HG02981 (cell line): Measurements from ENCODE around the gene OR2AK2.

Experiments
- ATAC-seq: cut with Tn5 transposase; IDR thresholded peaks from one replicate; pipeline ENCODE4 v1.9.1; 2021; ENCODE audit warnings: mild to moderate bottlenecking, moderate library complexity; ENCODE audit not compliant: unreplicated experiment

Gene OR2AK2, protein sequence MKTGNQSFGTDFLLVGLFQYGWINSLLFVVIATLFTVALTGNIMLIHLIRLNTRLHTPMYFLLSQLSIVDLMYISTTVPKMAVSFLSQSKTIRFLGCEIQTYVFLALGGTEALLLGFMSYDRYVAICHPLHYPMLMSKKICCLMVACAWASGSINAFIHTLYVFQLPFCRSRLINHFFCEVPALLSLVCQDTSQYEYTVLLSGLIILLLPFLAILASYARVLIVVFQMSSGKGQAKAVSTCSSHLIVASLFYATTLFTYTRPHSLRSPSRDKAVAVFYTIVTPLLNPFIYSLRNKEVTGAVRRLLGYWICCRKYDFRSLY

DNA sequence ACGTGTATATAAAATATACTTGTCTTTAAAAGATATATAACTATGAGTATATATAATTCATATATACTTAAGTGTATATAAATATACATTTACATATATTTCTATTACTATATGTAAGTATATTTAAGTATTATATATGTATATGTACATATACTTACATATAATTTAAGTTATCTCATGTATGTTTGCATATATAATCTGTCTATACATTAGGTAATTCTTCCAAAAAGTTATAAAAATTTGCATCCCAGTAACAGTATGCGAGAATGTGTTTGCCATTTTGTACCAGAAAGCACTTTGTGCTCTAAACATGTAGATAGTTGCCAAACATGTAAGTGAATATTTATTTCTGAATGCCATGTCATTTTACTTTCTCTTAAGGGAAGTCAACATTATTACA, at the start of gene OR2AK2:
Gene OR2AK2, plus strand, starts transcription at position 301 of the 400 bp plus-strand sequence. CDS start 144 bp downstream, outside the sequence.
- ATAC-seq, result no peak

DNA sequence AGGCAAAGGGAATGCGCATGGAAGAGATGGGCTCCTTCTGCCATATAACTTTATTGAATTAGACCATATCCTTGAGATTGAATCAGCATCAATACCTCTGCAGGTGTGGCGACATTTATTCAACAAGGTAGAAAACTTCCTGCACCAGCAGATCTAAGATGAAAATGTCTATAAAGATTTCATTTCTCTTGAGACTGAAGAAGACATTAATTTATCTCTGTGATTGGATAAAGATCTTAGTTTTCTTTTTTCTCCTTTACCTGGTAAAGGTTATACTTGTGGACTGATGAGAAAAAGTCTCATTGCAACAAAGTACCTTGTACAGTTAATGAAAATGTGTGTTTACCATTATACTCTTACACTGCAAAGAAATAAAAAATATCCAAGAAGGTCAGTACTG, 45.1 kb upstream of the OR2AK2 start, which contains the start of gene OR2T8:
Gene OR2T8, plus strand, starts transcription at position 301 of the 400 bp plus-strand sequence. CDS start 766 bp downstream, outside the sequence.
- ATAC-seq, result no peak

GRCh38 chr1:247923941-247924340, 41.1 kb upstream of the OR2AK2 start:
- ATAC-seq, result no peak

- ATAC-seq, result no peak
These were observed 40.2 kb upstream of the OR2AK2 start, which contains the start of gene OR2AJ1 for GRCh38 chr1:247924868-247925267. Gene OR2AJ1, plus strand, starts transcription at chr1:247924889. Its CDS starts 8,880 bp downstream, at chr1:247933769.

GRCh38 chr1:247933989-247934388, 31.0 kb upstream of the OR2AK2 start:
- ATAC-seq, result no peak

GRCh38 chr1:247935781-247936180, 29.3 kb upstream of the OR2AK2 start:
- ATAC-seq, result no peak

GRCh38 chr1:247936415-247936814, 28.6 kb upstream of the OR2AK2 start:
- no peak for ATAC-seq

DNA sequence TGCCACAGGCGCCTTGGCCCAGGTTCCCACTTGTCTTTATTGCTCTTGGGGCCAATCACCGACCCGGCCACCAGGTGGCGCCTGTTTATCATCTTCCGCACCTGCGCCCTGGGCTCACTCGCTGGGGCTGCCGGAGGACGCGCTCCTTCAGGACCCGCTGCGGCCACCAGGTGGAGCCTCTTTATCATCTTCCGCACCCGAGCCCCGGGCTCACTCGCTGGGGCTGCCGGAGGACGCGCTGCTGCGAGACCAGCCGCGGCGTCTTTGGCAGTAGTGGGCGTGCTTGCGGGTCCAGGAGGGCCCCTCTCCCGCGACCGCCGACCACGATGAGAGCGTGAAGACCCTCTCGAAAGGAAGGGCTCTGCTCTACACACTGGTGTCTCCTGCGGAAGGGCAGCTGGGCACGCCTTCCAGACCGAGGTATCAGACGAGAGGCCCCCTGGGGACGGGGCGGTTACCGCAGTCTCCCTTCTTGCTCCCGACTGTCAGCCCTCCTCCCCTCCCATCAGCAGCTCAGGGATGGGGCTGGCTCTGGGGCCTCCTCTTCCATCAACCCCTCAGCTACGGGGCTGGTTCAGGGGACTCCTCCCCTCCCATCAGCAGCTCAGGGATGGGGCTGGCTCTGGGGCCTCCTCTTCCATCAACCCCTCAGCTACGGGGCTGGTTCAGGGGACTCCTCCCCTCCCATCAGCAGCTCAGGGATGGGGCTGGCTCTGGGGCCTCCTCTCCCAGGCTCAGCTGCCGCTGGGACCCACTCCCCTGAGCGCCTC, 27.9 kb upstream of the OR2AK2 start:
- peak; percentile 100 for ATAC-seq

DNA sequence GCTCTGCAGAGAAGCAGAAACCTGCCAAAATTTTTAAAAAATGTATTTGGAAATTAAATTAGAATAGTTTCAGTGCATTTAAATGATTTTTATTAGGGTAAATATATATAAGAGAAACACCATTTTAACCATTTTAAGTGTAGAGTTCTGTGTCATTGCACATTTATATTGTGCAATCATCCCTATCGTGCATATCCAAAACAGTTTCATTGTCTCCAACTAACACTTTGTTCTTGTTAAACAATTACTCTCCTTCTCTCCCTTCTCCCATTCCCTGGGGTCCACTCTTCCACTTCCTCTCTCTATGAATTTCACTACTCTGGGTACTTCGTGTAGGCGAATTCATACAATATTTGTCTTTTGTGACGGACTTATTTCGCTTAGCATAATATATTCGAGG, 22.4 kb upstream of the OR2AK2 start:
- no peak for ATAC-seq

DNA sequence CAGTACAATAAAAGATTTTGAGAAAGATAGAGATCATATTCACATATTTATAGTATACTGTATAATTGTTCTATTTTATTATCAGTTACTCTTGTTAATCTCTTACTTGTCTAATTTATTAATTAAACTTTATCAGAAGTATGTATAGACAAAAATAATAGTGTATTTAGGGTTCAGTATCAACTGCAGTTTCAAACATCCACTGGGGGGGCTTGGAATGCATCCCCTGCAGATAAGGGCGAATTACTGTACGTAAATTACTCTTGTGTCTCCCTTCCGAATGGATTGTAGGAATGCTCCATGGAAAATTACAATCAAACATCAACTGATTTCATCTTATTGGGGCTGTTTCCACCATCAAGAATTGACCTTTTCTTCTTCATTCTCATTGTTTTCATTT, 16.5 kb upstream of the OR2AK2 start, which contains the start of gene OR2L8:
Gene OR2L8, plus strand, starts transcription at position 301 of the 400 bp plus-strand sequence. Its CDS starts 0 bp downstream, at position 301.
- no peak for ATAC-seq

DNA sequence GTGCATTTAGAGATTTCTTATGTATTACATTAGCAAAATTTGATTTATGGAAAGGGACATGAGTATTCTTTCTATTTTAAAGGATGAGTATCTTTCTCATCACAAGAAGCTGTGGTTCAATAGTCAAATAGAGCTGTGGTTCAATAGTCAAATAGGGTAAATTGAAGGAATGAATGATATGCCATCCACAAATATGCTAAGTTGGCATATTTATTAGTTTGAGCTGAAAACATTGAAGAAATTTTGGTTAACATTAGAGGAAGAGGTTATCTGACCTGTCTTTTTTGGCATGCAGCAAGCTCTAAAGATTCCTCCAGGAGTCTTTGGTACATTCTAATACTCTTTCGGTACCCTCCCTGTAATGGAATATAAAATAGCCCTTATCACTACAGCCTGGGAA, 11.6 kb upstream of the OR2AK2 start:
- ATAC-seq, result no peak

GRCh38 chr1:247961791-247962190, 3.2 kb upstream of the OR2AK2 start:
- no peak for ATAC-seq

- no peak for ATAC-seq
These were observed 2.0 kb upstream of the OR2AK2 start for GRCh38 chr1:247962911-247963588.

GRCh38 chr1:247966532-247967204, 1.6 kb downstream of the OR2AK2 start:
- peak; percentile 73 for ATAC-seq

DNA sequence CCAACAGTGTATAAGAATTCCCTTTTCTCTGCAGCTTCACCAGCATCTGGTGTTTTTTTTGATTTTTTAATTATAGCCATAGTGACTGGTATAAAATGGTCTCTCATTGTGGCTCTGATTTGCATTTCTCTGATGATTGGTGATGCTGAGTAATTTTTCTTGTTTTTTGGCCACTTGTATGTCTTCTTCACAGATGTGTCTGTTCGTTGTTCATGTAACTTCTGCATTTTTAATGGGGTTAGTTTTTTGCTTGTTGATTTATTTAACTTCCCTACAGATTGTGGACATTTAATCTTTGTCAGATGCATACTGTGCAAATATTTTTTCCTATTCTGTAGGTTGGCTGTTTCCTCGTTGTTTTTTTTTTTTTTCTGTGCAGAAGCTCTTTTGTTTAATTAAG, 28.0 kb downstream of the OR2AK2 start:
- ATAC-seq, result no peak

GRCh38 chr1:247998811-247999210, 33.8 kb downstream of the OR2AK2 start:
- ATAC-seq, result no peak

DNA sequence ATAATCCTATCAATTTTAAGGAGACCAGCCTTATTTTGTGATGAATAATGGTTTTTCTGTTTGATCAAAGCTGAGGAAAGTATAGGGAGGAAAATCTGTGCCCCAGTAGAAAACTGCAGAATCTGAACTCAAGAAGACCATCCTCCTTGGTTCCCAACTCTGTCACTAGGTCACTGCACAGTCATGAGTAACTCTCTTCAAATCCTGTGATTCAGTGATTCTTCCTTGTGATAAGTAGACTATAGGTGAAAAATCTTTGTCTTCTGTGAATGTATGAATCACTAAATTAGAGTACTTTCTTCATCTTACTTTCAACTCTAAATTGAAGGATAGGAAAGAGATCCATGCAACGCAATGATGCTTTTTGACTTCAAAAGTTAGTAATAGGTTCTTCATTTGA, 35.1 kb downstream of the OR2AK2 start:
- ATAC-seq, result no peak

GRCh38 chr1:248007778-248008177, 42.7 kb downstream of the OR2AK2 start:
- ATAC-seq, result no peak

- ATAC-seq, result no peak
These were observed 44.6 kb downstream of the OR2AK2 start for GRCh38 chr1:248009681-248010080.

DNA sequence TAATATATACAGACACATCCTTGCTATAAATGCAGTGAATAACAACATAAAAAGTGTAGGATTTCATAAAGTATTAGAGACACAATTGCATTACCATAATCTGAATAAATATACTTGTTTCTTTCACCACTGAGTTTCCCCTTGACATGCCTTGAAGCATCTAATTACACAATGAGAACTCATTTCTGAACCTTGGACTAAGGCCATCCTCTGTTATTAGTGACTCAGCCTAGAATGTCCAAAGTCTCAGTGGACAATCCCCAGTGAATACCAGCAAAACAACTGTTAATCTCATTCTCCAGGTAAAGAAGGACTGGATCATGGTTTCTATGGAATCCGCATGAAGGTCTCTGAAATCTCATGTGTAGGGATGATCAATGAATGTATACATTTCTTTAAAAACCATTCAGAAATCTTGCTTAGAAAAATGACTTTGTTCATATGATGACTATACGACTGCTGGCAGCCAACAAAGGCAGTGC, 48.2 kb downstream of the OR2AK2 start, which contains the start of gene OR2L5:
Gene OR2L5, plus strand, starts transcription at position 432 of the 482 bp plus-strand sequence. CDS start 8,288 bp downstream, outside the sequence.
- ATAC-seq, result no peak
